SK-N-SH treated with all-trans-retinoic acid at 6 μM for 48 hours (cell line): ENCODE measurements around the gene LRRTM3.

ENCODE experiments used
- ATAC-seq: fragments of 200-7000 bp; cut with Tn5 transposase; 3 replicates; pipeline ENCODE4 v1.9.1; 2020; ENCODE audit warnings: mild to moderate bottlenecking, moderate library complexity
- ARNTL ChIP-seq: fragments of 450-650 bp; formaldehyde crosslinking; IDR thresholded peaks from 2 replicates; pipeline ENCODE4 v1.5.0; 2020; ENCODE audit warnings: low read depth, mild to moderate bottlenecking, moderate library complexity, borderline replicate concordance
- BACH2 ChIP-seq: fragments of 250-450 bp; sonication (Bioruptor Pico); IDR thresholded peaks from 2 replicates; pipeline ENCODE4 v1.9.0; 2021; ENCODE audit warnings: mild to moderate bottlenecking, borderline replicate concordance
- CREB5 ChIP-seq: fragments of 250-450 bp; sonication (Bioruptor Pico); IDR thresholded peaks from 2 replicates; pipeline ENCODE4 v1.5.1; 2020; ENCODE audit warnings: low read depth, mild to moderate bottlenecking, moderate library complexity
- CSDC2 ChIP-seq: fragments of 250-450 bp; sonication (Bioruptor Pico); IDR thresholded peaks from 2 replicates; pipeline ENCODE4 v1.5.0; 2020; ENCODE audit warnings: mild to moderate bottlenecking, moderate library complexity
- ESRRG ChIP-seq: fragments of 250-450 bp; sonication (Bioruptor Pico); IDR thresholded peaks from 2 replicates; pipeline ENCODE4 v1.6.1; 2021; ENCODE audit warnings: mild to moderate bottlenecking
- GLIS3 ChIP-seq: fragments of 250-450 bp; sonication (Bioruptor Pico); IDR thresholded peaks from 2 replicates; pipeline ENCODE4 v1.5.0; 2020; ENCODE audit warnings: mild to moderate bottlenecking, moderate library complexity
- ISL1 ChIP-seq: fragments of 250-450 bp; sonication (Bioruptor Pico); IDR thresholded peaks from 2 replicates; pipeline ENCODE4 v2.1.2; 2022; ENCODE audit warnings: mild to moderate bottlenecking, moderate library complexity
- OSR1 ChIP-seq: fragments of 250-450 bp; sonication (Bioruptor Pico); IDR thresholded peaks from 2 replicates; pipeline ENCODE4 v1.8.0; 2022; ENCODE audit warnings: moderate library complexity, mild to moderate bottlenecking, inconsistent platforms
- POU6F1 ChIP-seq: fragments of 250-450 bp; sonication (Bioruptor Pico); IDR thresholded peaks from 2 replicates; pipeline ENCODE4 v1.8.0; 2021; ENCODE audit warnings: low read depth, mild to moderate bottlenecking, moderate library complexity, borderline replicate concordance
- PPARA ChIP-seq: fragments of 250-450 bp; sonication (Bioruptor Pico); IDR thresholded peaks from 2 replicates; pipeline ENCODE4 v1.5.0; 2020; ENCODE audit warnings: mild to moderate bottlenecking, borderline replicate concordance
- RARB ChIP-seq: fragments of 250-450 bp; sonication (Bioruptor Pico); IDR thresholded peaks from 2 replicates; pipeline ENCODE4 v1.8.0; 2021; ENCODE audit warnings: mild to moderate bottlenecking, moderate library complexity
- TCF4 ChIP-seq: fragments of 250-450 bp; sonication (Bioruptor Pico); IDR thresholded peaks from 2 replicates; pipeline ENCODE4 v1.8.0; 2021; ENCODE audit warnings: mild to moderate bottlenecking, moderate library complexity, borderline replicate concordance
- TOX ChIP-seq: fragments of 250-450 bp; sonication (Bioruptor Pico); IDR thresholded peaks from 2 replicates; pipeline ENCODE4 v1.8.0; 2021; ENCODE audit warnings: mild to moderate bottlenecking, moderate library complexity, borderline replicate concordance
- TSHZ2 ChIP-seq: fragments of 250-450 bp; sonication (Bioruptor Pico); IDR thresholded peaks from 2 replicates; pipeline ENCODE4 v1.5.0; 2020; ENCODE audit warnings: mild to moderate bottlenecking, moderate library complexity
- ZC3H10 ChIP-seq: fragments of 250-450 bp; sonication (Bioruptor Pico); IDR thresholded peaks from 2 replicates; pipeline ENCODE4 v1.5.1; 2021; ENCODE audit warnings: mild to moderate bottlenecking, moderate library complexity
- ZFP3 ChIP-seq: fragments of 250-450 bp; sonication (Bioruptor Pico); IDR thresholded peaks from 2 replicates; pipeline ENCODE4 v1.5.0; 2020; ENCODE audit warnings: mild to moderate bottlenecking, moderate library complexity
- ZFP30 ChIP-seq: fragments of 450-650 bp; formaldehyde crosslinking; IDR thresholded peaks from 2 replicates; pipeline ENCODE4 v1.5.0; 2022; ENCODE audit warnings: mild to moderate bottlenecking, moderate library complexity
- ZNF565 ChIP-seq: fragments of 450-650 bp; formaldehyde crosslinking; conservative IDR thresholded peaks from 2 replicates; pipeline ENCODE4 v1.5.0; 2020; ENCODE audit warnings: low read depth, mild to moderate bottlenecking, moderate library complexity
- ZNF70 ChIP-seq: fragments of 450-650 bp; formaldehyde crosslinking; IDR thresholded peaks from 2 replicates; pipeline ENCODE4 v1.5.0; 2020; ENCODE audit warnings: mild to moderate bottlenecking, moderate library complexity
- ZNF8 ChIP-seq: fragments of 450-650 bp; formaldehyde crosslinking; IDR thresholded peaks from 2 replicates; pipeline ENCODE4 v1.5.0; 2020; ENCODE audit warnings: mild to moderate bottlenecking, moderate library complexity
- TF ChIP-seq, protein P1 (sequence below): fragments of 250-450 bp; sonication (Bioruptor Pico); IDR thresholded peaks from 2 replicates; pipeline ENCODE4 v1.8.0; 2020; ENCODE audit warnings: mild to moderate bottlenecking, moderate library complexity, borderline replicate concordance

The LRRTM3 gene

GRCh38 chr10:67022099-67022498, 96.3 kb downstream of the LRRTM3 start:
- no peak for ATAC-seq
- TF ChIP-seq ZFP30 (no peak), ZC3H10 (CRISPR knock-in tag) (no peak), ZNF565 (CRISPR knock-in tag) (no peak), ZFP3 (no peak)
- TF ChIP-seq, protein P1, sequence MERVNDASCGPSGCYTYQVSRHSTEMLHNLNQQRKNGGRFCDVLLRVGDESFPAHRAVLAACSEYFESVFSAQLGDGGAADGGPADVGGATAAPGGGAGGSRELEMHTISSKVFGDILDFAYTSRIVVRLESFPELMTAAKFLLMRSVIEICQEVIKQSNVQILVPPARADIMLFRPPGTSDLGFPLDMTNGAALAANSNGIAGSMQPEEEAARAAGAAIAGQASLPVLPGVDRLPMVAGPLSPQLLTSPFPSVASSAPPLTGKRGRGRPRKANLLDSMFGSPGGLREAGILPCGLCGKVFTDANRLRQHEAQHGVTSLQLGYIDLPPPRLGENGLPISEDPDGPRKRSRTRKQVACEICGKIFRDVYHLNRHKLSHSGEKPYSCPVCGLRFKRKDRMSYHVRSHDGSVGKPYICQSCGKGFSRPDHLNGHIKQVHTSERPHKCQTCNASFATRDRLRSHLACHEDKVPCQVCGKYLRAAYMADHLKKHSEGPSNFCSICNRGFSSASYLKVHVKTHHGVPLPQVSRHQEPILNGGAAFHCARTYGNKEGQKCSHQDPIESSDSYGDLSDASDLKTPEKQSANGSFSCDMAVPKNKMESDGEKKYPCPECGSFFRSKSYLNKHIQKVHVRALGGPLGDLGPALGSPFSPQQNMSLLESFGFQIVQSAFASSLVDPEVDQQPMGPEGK, result no peak

DNA sequence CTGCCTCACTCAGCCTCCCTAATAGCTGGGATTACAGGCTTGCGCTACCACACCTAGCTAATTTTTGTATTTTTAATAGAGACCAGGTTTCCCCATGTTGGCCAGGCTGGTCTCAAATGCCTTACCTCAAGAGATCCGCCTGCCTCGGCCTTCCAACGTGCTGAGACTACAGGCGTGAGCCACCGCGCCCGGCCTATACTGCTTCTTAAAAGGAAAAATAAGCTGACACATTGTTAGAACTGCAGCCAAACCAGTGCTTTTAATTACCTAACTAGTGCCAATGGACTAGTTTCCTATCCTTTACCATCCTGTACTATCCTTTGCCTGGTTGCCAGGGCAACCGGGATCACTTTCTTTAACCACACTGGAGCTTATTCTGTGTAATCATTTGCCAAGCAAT, 108.0 kb downstream of the LRRTM3 start:
- TF ChIP-seq TOX (CRISPR knock-in tag) (no peak), TSHZ2 (CRISPR knock-in tag) (no peak), ISL1 (CRISPR knock-in tag) (no peak), BACH2 (CRISPR knock-in tag) (no peak), ZFP30 (no peak), ESRRG (CRISPR knock-in tag) (no peak), TCF4 (CRISPR knock-in tag) (no peak), CSDC2 (CRISPR knock-in tag) (no peak), ZC3H10 (CRISPR knock-in tag) (no peak), GLIS3 (CRISPR knock-in tag) (no peak), ZNF8 (CRISPR knock-in tag) (no peak), CREB5 (CRISPR knock-in tag) (no peak)
- TF ChIP-seq, protein P1, result no peak
- no peak for ATAC-seq

DNA sequence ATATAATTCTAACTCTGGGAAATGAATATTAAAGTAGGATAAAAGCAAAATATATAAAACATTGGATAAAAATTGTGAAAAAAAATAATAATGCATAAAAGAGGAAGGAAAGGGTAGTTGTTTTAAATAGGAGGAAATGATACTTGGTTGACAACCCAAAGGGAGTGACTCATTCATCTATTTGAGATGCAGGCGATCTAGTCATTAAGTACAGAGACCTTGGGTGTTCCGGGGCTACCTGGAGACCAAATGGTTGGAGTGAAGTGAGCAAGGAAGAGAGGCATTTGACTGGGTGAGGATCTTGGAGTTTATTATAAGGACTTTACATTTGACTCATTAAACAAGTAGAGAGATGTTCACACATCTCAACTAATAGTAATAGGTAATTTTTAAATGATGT, 111.0 kb downstream of the LRRTM3 start:
- TF ChIP-seq PPARA (CRISPR knock-in tag), result no peak
- ATAC-seq, result no peak

GRCh38 chr10:67043041-67043440, 117.2 kb downstream of the LRRTM3 start:
- no peak for TF ChIP-seq BACH2 (CRISPR knock-in tag)
- TF ChIP-seq ESRRG (CRISPR knock-in tag), result no peak
- TF ChIP-seq ZNF8 (CRISPR knock-in tag), result no peak
- TF ChIP-seq, protein P1, result no peak
- no peak for TF ChIP-seq TOX (CRISPR knock-in tag)
- no peak for TF ChIP-seq PPARA (CRISPR knock-in tag)
- TF ChIP-seq ZFP30, result no peak
- TF ChIP-seq ZNF70 (CRISPR knock-in tag), result no peak
- TF ChIP-seq CREB5 (CRISPR knock-in tag), result no peak
- TF ChIP-seq OSR1 (CRISPR knock-in tag), result no peak
- no peak for TF ChIP-seq POU6F1 (CRISPR knock-in tag)
- no peak for TF ChIP-seq RARB (CRISPR knock-in tag)
- no peak for TF ChIP-seq ARNTL (CRISPR knock-in tag)

More at GRCh38 chr10:67043041-67043440, 117.2 kb downstream of the LRRTM3 start:
- no peak for ATAC-seq
